Psoas muscle (tissue), 8 donors: Measurements from ENCODE around the gene SLC39A13. TPM values are rescaled to one million over a fixed set of nuclear protein-coding genes. Genes with fewer than 3 reads are reported as not detected.

Experiments used
- ATAC-seq, 4 donors: fragments of 200-7000 bp; cut with Tn5 transposase; one replicate each; pipeline ENCODE4 v1.9.1; 2020; ENCODE audit warnings: moderate library complexity in 3 of 4, mild to moderate bottlenecking in 2 of 4
- DNase-seq, 2 donors: peaks; one replicate each; pipeline ENCODE4 v3.0.0-alpha.2; 2020
- H3K27ac ChIP-seq: fragments of 200-600 bp; one replicate; pipeline ENCODE4 v1.8.0; 2022
- H3K27me3 ChIP-seq, 3 donors: fragments of 200-600 bp in 1 of 3; one replicate each; pipeline versions ENCODE4 v1.6.1 to v1.8.0; 2013 to 2022; ENCODE audit warnings: low read length in 2 of 3, mild to moderate bottlenecking in 2 of 3, moderate library complexity in 1 of 3; ENCODE audit not compliant: insufficient read depth in 3 of 3
- H3K36me3 ChIP-seq, 2 donors: fragments of 200-600 bp in 1 of 2; one replicate each; pipeline versions ENCODE4 v1.6.1 to v1.8.0; 2013 to 2022; ENCODE audit warnings: low read depth in 1 of 2, mild to moderate bottlenecking in 1 of 2, moderate library complexity in 1 of 2; ENCODE audit not compliant: insufficient read depth in 1 of 2
- H3K4me1 ChIP-seq: fragments of 200-600 bp; one replicate; pipeline ENCODE4 v1.8.0; 2022
- H3K4me3 ChIP-seq: fragments of 200-600 bp; one replicate; pipeline ENCODE4 v1.8.0; 2022; ENCODE audit warnings: mild to moderate bottlenecking
- H3K9me3 ChIP-seq: fragments of 200-600 bp; one replicate; pipeline ENCODE4 v1.8.0; 2022
- WGBS, 3 donors: extraction: QIAGEN DNeasy Blood & Tissue Kit; methylation state at CpG; one replicate each; pipeline versions ENCODE4 v1.1.6 to v1.1.7; 2013; 5-methylcytosine and 5-hydroxymethylcytosine counted together
- intact Hi-C, 2 donors: fragments of 100-400 bp; cut with DNase I; formaldehyde crosslinking; loops; one replicate each; pipeline versions ENCODE4 v1.11.0 to v1.14.2; 2022
- polyA plus RNA-seq, 3 donors: library from polyadenylated mRNA; stranded (reverse); fragments of 200-250 nt; gene quantifications; one replicate each; pipeline ENCODE4 v1.2.3, GENCODE V29; 2013
- total RNA-seq, 4 donors: library from RNA; stranded (reverse); fragmentation: NEBNext Ultra II Directional in 2 of 4; extraction: Animal tissue kit (Norgen Biotek cat#: 25700) in 2 of 4; gene quantifications; one replicate each; pipeline versions ENCODE4 v1.2.1 to v1.2.4, GENCODE V29; 2021 to 2023
- TF ChIP-seq, protein P1 (sequence below): fragments of 200-600 bp; IDR thresholded peaks from one replicate; pipeline ENCODE4 v1.8.0; 2022; ENCODE audit warnings: antibody characterized with exemption
- donor health status: healthy with polysubstance abuse.
- donor health status: DM: no; HTN: no; CAD: no; lungs with moderate emphysema.
- donor health status: Bipolar disorder and iron deficiency.
- donor health status: healthy.
- donor health status: DM: yes; HTN: yes; CAD: no.
- donor health status: DM: no; HTN: no; CAD: no.
- donor health status: DM: no; HTN: no; CAD: no.
- donor health status: DM: yes; HTN: yes; CAD: no.

SLC39A13 gene
- total and polyA plus RNA-seq, 7 donors = 14.7 to 35.3 (median 26.9) TPM

DNA sequence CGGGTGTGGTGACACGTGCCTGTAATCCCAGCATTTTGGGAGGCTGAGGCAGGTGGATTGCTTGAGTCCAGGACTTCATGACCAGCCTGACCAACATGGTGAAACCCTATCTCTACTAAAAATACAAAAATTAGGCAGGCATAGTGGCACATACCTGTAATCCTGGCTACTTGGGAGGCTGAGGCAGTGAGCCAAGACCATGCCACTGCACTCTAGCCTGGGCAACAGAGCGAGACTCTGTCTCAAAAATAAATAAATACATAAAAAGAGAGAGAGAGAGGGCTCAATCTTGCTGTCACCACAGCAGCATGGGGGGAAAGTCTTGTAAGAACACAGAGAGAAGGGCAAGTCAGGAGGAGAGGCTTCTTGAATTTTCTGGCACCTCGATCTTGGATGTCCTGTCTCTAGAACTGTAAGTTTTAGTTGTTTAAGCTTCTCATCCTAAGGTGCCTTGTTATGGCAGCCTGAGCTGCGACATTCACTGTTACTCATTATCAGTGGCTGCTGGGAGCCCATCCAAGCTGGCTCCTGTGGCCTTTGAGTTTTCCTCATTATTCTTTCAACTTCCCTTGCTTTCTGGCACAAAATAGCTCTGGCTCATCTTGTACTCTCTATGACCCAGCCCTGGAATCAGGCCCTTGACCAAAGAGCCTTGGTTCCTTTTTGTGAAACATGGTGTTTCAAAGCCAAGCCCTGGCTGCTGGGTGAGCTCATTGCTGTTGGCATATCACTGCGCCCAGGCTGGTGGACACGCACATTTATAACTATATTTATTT is 25.8 kb downstream of the SLC39A13 start:
- Histone ChIP-seq H3K4me3 (no peak overlapping the region), H3K27me3 (no peaks in the 10 kb centered on the region), H3K36me3 (no peaks in the 10 kb centered on the region), H3K4me1 (peaks cover 19% of the 10 kb centered on the region), H3K27ac (peak overlapping the region; percentile 41), H3K9me3 (no peaks in the 10 kb centered on the region)
- WGBS, 3 donors = 48 to 74% (median 51%) methylated on average over 7 of the region's 7 CpGs
- DNase-seq = peak; percentile 66 to 76
- TF ChIP-seq, protein P1, sequence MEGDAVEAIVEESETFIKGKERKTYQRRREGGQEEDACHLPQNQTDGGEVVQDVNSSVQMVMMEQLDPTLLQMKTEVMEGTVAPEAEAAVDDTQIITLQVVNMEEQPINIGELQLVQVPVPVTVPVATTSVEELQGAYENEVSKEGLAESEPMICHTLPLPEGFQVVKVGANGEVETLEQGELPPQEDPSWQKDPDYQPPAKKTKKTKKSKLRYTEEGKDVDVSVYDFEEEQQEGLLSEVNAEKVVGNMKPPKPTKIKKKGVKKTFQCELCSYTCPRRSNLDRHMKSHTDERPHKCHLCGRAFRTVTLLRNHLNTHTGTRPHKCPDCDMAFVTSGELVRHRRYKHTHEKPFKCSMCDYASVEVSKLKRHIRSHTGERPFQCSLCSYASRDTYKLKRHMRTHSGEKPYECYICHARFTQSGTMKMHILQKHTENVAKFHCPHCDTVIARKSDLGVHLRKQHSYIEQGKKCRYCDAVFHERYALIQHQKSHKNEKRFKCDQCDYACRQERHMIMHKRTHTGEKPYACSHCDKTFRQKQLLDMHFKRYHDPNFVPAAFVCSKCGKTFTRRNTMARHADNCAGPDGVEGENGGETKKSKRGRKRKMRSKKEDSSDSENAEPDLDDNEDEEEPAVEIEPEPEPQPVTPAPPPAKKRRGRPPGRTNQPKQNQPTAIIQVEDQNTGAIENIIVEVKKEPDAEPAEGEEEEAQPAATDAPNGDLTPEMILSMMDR = no peak
- peak; percentile 32 to 47 (median 42) for ATAC-seq
- intact Hi-C loops = no loop called here

DNA sequence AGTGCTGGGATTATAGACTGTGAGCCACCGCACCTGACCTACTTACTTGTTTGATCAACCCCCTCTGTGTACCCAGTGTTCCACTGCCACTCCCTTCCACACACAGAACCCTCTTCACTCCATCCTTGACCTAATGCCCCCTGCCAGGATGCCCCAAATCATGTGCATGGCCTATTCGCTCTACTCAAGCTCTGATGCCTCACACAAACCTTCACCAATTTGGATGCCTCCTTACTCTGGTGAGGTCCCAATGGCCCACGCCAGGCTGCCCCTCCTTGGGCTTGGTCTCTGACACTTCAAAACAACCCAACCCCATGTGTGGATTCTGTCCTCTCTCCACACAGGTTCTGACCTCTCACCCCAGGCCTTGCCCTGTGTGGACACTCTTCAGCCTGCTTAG is 27.3 kb downstream of the SLC39A13 start:
- TF ChIP-seq, protein P1 = no peak
- WGBS, 3 donors = 85 to 94% (median 89%) methylated on average over 3 of the region's 3 CpGs
- no peak for DNase-seq

DNA sequence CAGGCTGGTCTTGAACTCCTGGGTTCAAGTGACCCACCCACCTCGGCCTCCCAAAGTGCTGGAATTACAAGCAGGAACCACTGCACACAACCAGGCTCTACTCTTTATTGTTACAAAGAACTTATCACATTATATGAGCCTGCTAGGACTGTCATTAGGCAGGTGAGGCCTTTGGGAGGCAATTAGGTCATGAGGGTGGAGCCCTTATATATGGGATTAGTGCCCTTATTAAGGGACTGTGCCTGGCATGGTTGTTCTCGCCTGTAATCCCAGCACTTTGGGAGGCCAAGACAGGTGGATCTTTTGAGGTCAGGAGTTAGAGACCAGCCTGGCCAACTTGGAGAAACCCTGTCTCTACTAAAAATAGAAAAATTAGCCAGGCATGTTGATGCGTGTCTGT is 28.3 kb downstream of the SLC39A13 start:
- no peak for DNase-seq
- 64 to 82% (median 72%) methylated on average over 3 of the region's 3 CpGs for WGBS, 3 donors
- H3K36me3 ChIP-seq = peaks cover 0 to 7% of the 10 kb centered on the region in 2 donors
- no peaks in the 10 kb centered on the region for H3K9me3 ChIP-seq
- TF ChIP-seq, protein P1 = no peak
- intact Hi-C loops = no loop called here
- H3K27me3 ChIP-seq = no peaks in the 10 kb centered on the region
- no peak overlapping the region for H3K4me3 ChIP-seq
- no peak overlapping the region for H3K27ac ChIP-seq
- H3K4me1 ChIP-seq = peaks cover 13% of the 10 kb centered on the region
- no peak for ATAC-seq

More for the DNA sequence above, 27.3 kb downstream of the SLC39A13 start:
- H3K27me3 ChIP-seq = no peaks in the 10 kb centered on the region
- no peaks in the 10 kb centered on the region for H3K9me3 ChIP-seq
- peak in 1 of 4 donors; percentile 7 for ATAC-seq
- peaks cover 0 to 2% of the 10 kb centered on the region in 2 donors for H3K36me3 ChIP-seq
- no peak overlapping the region for H3K27ac ChIP-seq
- H3K4me3 ChIP-seq = no peak overlapping the region
- intact Hi-C loops = no loop called here
- peaks cover 19% of the 10 kb centered on the region for H3K4me1 ChIP-seq

DNA sequence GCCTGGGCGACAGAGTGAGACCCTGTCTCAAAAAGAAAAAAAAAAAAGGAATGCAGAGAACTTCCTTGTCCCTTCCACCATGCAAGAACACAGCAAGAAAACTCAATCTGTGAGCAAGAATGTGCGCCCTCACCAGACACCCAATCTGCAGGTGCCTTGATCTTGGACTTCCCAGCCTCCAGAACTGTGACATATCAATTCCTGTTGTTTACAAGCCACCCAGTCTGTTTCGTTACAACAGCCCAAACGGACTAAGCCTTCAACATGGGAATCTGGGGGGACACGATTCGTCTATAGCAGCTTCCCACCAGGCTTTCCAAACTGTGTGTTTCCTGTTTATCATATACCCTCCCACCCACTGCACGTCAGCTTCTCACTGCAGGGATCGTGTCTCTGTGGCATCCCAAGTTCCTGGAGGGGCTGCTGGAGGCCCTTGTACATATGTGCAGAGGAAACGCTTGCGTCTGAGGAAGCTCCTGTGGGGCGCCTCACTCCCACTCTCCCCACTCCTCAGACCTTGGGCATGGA is 28.9 kb downstream of the SLC39A13 start:
- ATAC-seq = peak in 3 of 4 donors; percentile 8 to 15 (median 12)
- intact Hi-C loops = no loop called here
- peak overlapping the region; percentile 55 for H3K27ac ChIP-seq

More for the DNA sequence above, 28.9 kb downstream of the SLC39A13 start:
- DNase-seq = no peak
- 59 to 76% (median 61%) methylated on average over 11 of the region's 11 CpGs for WGBS, 3 donors
- Histone ChIP-seq H3K9me3 (no peaks in the 10 kb centered on the region), H3K4me3 (no peak overlapping the region), H3K36me3 (peaks cover 0 to 10% of the 10 kb centered on the region in 2 donors), H3K4me1 (peaks cover 13% of the 10 kb centered on the region), H3K27me3 (no peaks in the 10 kb centered on the region)
- TF ChIP-seq, protein P1 = no peak
